ENCODE results near the gene HUWE1. TPM values are rescaled to one million over a fixed set of nuclear protein-coding genes. Genes with fewer than 3 reads are reported as not detected.

Gene HUWE1
- total and polyA plus RNA-seq, 9 of the 15 experiments (the other 6 are each of a cell fraction or from before 2014, with no cell fraction given) = 23.9 to 204 (median 65.1) TPM

GRCh38 chrX:53599781-53600396 lies 86.6 kb downstream of the HUWE1 start:
- no peak for ATAC-seq
- TF ChIP-seq PCBP1 (IDR thresholded peaks at IDR 0.05; ENCODE audit: low read depth, low read length, poor library complexity, severe bottlenecking) (no peak), MXD1 (CRISPR knock-in tag; IDR thresholded peaks at IDR 0.05; ENCODE audit: borderline replicate concordance, poor library complexity, severe bottlenecking) (no peak), SFPQ (IDR thresholded peaks at IDR 0.05; ENCODE audit: low read depth, low read length) (no peak), FOXJ3 (CRISPR knock-in tag; IDR thresholded peaks at IDR 0.05) (no peak), HMGN3 (IDR thresholded peaks at IDR 0.05; ENCODE audit: borderline replicate concordance, extremely low read depth, insufficient read length, low read depth, low read length) (no peak), CSDE1 (IDR thresholded peaks at IDR 0.05) (no peak), STAT5A (IDR thresholded peaks at IDR 0.05; ENCODE audit: borderline replicate concordance, low read length) (no peak), SMC3 (conservative IDR thresholded peaks at IDR 0.05; ENCODE audit: insufficient read depth, low read depth, low read length) (no peak), ZC3H8 (IDR thresholded peaks at IDR 0.05) (no peak)
- TF ChIP-seq, protein P1, sequence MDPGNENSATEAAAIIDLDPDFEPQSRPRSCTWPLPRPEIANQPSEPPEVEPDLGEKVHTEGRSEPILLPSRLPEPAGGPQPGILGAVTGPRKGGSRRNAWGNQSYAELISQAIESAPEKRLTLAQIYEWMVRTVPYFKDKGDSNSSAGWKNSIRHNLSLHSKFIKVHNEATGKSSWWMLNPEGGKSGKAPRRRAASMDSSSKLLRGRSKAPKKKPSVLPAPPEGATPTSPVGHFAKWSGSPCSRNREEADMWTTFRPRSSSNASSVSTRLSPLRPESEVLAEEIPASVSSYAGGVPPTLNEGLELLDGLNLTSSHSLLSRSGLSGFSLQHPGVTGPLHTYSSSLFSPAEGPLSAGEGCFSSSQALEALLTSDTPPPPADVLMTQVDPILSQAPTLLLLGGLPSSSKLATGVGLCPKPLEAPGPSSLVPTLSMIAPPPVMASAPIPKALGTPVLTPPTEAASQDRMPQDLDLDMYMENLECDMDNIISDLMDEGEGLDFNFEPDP (CRISPR knock-in tag; IDR thresholded peaks at IDR 0.05) = no peak
- TF ChIP-seq, protein P2, sequence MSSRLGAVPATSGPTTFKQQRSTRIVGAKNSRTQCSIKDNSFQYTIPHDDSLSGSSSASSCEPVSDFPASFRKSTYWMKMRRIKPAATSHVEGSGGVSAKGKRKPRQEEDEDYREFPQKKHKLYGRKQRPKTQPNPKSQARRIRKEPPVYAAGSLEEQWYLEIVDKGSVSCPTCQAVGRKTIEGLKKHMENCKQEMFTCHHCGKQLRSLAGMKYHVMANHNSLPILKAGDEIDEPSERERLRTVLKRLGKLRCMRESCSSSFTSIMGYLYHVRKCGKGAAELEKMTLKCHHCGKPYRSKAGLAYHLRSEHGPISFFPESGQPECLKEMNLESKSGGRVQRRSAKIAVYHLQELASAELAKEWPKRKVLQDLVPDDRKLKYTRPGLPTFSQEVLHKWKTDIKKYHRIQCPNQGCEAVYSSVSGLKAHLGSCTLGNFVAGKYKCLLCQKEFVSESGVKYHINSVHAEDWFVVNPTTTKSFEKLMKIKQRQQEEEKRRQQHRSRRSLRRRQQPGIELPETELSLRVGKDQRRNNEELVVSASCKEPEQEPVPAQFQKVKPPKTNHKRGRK (tag; IDR thresholded peaks at IDR 0.05) = no peak
- TF ChIP-seq, protein P3, sequence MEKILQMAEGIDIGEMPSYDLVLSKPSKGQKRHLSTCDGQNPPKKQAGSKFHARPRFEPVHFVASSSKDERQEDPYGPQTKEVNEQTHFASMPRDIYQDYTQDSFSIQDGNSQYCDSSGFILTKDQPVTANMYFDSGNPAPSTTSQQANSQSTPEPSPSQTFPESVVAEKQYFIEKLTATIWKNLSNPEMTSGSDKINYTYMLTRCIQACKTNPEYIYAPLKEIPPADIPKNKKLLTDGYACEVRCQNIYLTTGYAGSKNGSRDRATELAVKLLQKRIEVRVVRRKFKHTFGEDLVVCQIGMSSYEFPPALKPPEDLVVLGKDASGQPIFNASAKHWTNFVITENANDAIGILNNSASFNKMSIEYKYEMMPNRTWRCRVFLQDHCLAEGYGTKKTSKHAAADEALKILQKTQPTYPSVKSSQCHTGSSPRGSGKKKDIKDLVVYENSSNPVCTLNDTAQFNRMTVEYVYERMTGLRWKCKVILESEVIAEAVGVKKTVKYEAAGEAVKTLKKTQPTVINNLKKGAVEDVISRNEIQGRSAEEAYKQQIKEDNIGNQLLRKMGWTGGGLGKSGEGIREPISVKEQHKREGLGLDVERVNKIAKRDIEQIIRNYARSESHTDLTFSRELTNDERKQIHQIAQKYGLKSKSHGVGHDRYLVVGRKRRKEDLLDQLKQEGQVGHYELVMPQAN (IDR thresholded peaks at IDR 0.05; ENCODE audit: borderline replicate concordance) = no peak

More at GRCh38 chrX:53599781-53600396, 86.6 kb downstream of the HUWE1 start:
- no peaks in the 10 kb centered on the region for H3K9me1 ChIP-seq (ENCODE audit: control insufficient read depth, insufficient read depth, low read length)
- ChIA-PET CTCF (ENCODE audit: low intra/inter-chr PET ratio) (no interaction called here), POLR2A (no interaction called here)
- no peak overlapping the region for H2AFZ ChIP-seq (ENCODE audit: low read depth, low read length)
- H3K36me3 ChIP-seq (ENCODE audit: control insufficient read depth, insufficient read depth, low read length) = peaks cover 84% of the 10 kb centered on the region
- FAIRE-seq (no peak), DNase-seq (ENCODE audit: extremely low read depth in 1 of 4, low spot score in 3 of 4) (no peak)
- H3K4me3 ChIP-seq = no peak overlapping the region
- in situ Hi-C loops (cut with MboI) (no loop called here), intact Hi-C loops (cut with micrococcal nuclease) (no loop called here)
- no peak overlapping the region for H3K9ac ChIP-seq (ENCODE audit: insufficient read depth in 1 of 2, low read depth in 2 of 2, low read length in 2 of 2)
- no peaks in the 10 kb centered on the region; the same call in 2 of the 3 replicates for H3K79me2 ChIP-seq (ENCODE audit: control insufficient read depth, insufficient read depth, low read length)
- no peak overlapping the region for H3K4me2 ChIP-seq (ENCODE audit: insufficient read depth, low read length)
- H4K20me1 ChIP-seq (replicated peaks; ENCODE audit: control insufficient read depth, insufficient read depth, low read length) = 0 out of 2 replicates have a peak, but pooled peaks cover 3% of the 10 kb centered on the region
- H3K9me3 ChIP-seq (replicated peaks; ENCODE audit: control insufficient read depth, insufficient read depth, low read depth, low read length) = no peaks in the 10 kb centered on the region
- H3K4me1 ChIP-seq (replicated peaks in 1 of 2; ENCODE audit: control insufficient read depth in 2 of 2, insufficient read depth in 2 of 2, low read length in 2 of 2) = no peaks in the 10 kb centered on the region
- no peaks in the 10 kb centered on the region for H3K27me3 ChIP-seq (ENCODE audit: control insufficient read depth in 2 of 2, insufficient read depth in 2 of 2, low read length in 2 of 2)
- H3K27ac ChIP-seq (ENCODE audit: extremely low read depth, low read depth, low read length) = no peak overlapping the region
- no TSS peak for BruUV-seq (replicated peaks)
- WGBS (ENCODE audit: insufficient coverage, low coverage, missing lambda C conversion rate) = 81% methylated on average over 2 of the region's 2 CpGs

All from K562 (cell line).